DOHH2 (cell line): ENCODE data around the gene INPP5B.

Experiments
- H3F3A ChIP-seq: fragments of 200-600 bp; sonication (generic), shearing (Covaris generic); 2 replicates; pipeline ENCODE4 v1.6.0; 2016; ENCODE audit warnings: antibody characterized with exemption, mild to moderate bottlenecking; ENCODE audit not compliant: control insufficient read depth, insufficient read depth
- H3K27ac ChIP-seq: fragments of 200-600 bp; sonication (generic); 2 replicates; pipeline ENCODE4 v1.5.1; 2014; ENCODE audit warnings: low read depth, mild to moderate bottlenecking, low read length, moderate library complexity
- H3K27me3 ChIP-seq: fragments of 200-600 bp; sonication (generic); 2 replicates; pipeline ENCODE4 v1.6.1; 2014; ENCODE audit warnings: mild to moderate bottlenecking, low read length, mixed read lengths; ENCODE audit not compliant: control insufficient read depth
- H3K36me3 ChIP-seq: fragments of 200-600 bp; sonication (generic); 2 replicates; pipeline ENCODE4 v1.6.1; 2014; ENCODE audit warnings: mild to moderate bottlenecking, low read length, moderate library complexity, mixed read lengths; ENCODE audit not compliant: control insufficient read depth
- H3K4me1 ChIP-seq: fragments of 200-600 bp; sonication (generic); 2 replicates; pipeline ENCODE4 v1.6.1; 2014; ENCODE audit warnings: mild to moderate bottlenecking, low read length, mixed read lengths; ENCODE audit not compliant: control insufficient read depth
- H3K4me2 ChIP-seq: fragments of 200-600 bp; sonication (generic); 2 replicates; pipeline ENCODE4 v1.6.0; 2014; ENCODE audit warnings: mild to moderate bottlenecking, low read length, moderate library complexity
- H3K4me3 ChIP-seq: fragments of 200-600 bp; sonication (generic); 2 replicates; pipeline ENCODE4 v1.5.1; 2014; ENCODE audit warnings: mild to moderate bottlenecking, low read length, mixed read lengths
- H3K79me2 ChIP-seq: fragments of 200-600 bp; sonication (generic); 2 replicates; pipeline ENCODE4 v1.6.1; 2014; ENCODE audit warnings: mild to moderate bottlenecking, low read length, mixed read lengths; ENCODE audit not compliant: control insufficient read depth
- H3K9me2 ChIP-seq: fragments of 200-600 bp; sonication (generic); replicated peaks from 2 replicates; pipeline ENCODE4 v1.6.1; 2014; ENCODE audit warnings: mild to moderate bottlenecking, low read length, mixed read lengths; ENCODE audit not compliant: control insufficient read depth
- H3K9me3 ChIP-seq: fragments of 200-600 bp; sonication (generic); 2 replicates; pipeline ENCODE4 v1.6.1; 2014; ENCODE audit warnings: antibody characterized with exemption, low read length, mixed read lengths; ENCODE audit not compliant: control insufficient read depth, insufficient read depth
- H4K20me1 ChIP-seq: fragments of 200-600 bp; sonication (generic); 2 replicates; pipeline ENCODE4 v1.6.0; 2014; ENCODE audit warnings: low read depth, mild to moderate bottlenecking, antibody characterized with exemption, low read length, moderate library complexity; ENCODE audit not compliant: control insufficient read depth, insufficient read depth
- CTCF ChIP-seq: fragments of 200-600 bp; sonication (generic); IDR thresholded peaks from one replicate; pipeline ENCODE4 v1.5.1; 2014; ENCODE audit warnings: antibody characterized with exemption, mild to moderate bottlenecking, low read depth, low read length; ENCODE audit not compliant: poor library complexity, severe bottlenecking
- EZH2phosphoT487 ChIP-seq: fragments of 200-600 bp; sonication (generic); IDR thresholded peaks from 2 replicates; pipeline ENCODE4 v1.6.1; 2017; ENCODE audit warnings: borderline replicate concordance, mild to moderate bottlenecking, antibody characterized with exemption, low read length, moderate library complexity, mixed read lengths

INPP5B gene

GRCh38 chr1:37828410-37829074 is 118.3 kb downstream of the INPP5B start:
- Histone ChIP-seq H4K20me1 (no peaks in the 10 kb centered on the region), H3K27ac (no peak overlapping the region), H3K27me3 (no peaks in the 10 kb centered on the region), H3K36me3 (peaks cover 47% of the 10 kb centered on the region), H3K9me3 (no peaks in the 10 kb centered on the region), H3K4me1 (no peaks in the 10 kb centered on the region), H3K4me2 (no peak overlapping the region), H3K4me3 (no peak overlapping the region), H3K79me2 (no peaks in the 10 kb centered on the region), H3K9me2 (no peaks in the 10 kb centered on the region), H3F3A (no peaks in the 10 kb centered on the region)
- no peak for TF ChIP-seq CTCF
- no peak for TF ChIP-seq EZH2phosphoT487

DNA sequence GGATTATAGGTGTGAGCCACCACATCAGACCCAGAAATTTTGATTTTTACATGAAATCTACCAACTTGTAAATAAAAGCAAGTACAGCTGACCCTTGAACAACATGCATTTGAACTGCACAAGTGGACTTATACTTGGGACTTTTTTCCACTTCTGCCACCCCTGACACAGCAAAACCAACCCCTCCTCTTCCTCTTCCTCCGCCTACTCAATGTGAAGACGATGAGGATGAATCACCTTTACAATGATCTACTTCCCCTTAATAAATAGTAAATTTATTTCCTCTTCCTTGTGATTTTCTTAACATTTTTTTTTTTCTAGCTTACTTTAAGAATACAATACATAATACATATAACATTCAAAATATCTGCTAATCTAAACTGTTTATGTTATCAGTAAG is 121.3 kb downstream of the INPP5B start:
- Histone ChIP-seq H3K36me3 (peaks cover 49% of the 10 kb centered on the region), H3K4me3 (no peak overlapping the region), H3K9me2 (no peaks in the 10 kb centered on the region), H3K9me3 (no peaks in the 10 kb centered on the region), H3K27ac (no peak overlapping the region), H3F3A (no peaks in the 10 kb centered on the region), H3K27me3 (no peaks in the 10 kb centered on the region), H3K4me1 (peaks cover 4% of the 10 kb centered on the region), H3K79me2 (no peaks in the 10 kb centered on the region), H3K4me2 (no peak overlapping the region), H4K20me1 (no peaks in the 10 kb centered on the region)
- TF ChIP-seq EZH2phosphoT487 (no peak), CTCF (no peak)

DNA sequence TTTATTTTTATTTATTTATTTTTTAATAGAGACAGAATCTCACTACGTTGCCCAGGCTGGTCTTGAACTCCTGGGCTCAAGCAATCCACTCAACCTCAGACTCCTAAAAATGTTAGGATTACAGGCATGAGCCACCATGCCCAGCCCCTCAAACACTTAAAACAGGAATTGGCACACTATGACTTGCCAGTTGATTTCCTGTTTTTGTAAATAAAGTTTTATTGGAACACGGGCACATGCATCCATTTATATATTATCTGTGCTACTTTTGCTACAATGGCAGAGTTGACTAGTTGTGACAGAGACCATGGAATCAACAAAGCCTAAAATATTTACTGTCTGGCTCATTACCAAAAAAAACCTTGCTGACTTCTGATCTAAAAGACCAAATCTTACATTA is 122.9 kb downstream of the INPP5B start:
- no peaks in the 10 kb centered on the region for H3K27me3 ChIP-seq
- H3K27ac ChIP-seq = no peak overlapping the region
- H3K36me3 ChIP-seq = peaks cover 53% of the 10 kb centered on the region
- H3K9me2 ChIP-seq = no peaks in the 10 kb centered on the region
- no peaks in the 10 kb centered on the region for H3K79me2 ChIP-seq
- H3K4me1 ChIP-seq = peaks cover 15% of the 10 kb centered on the region
- no peaks in the 10 kb centered on the region for H3K9me3 ChIP-seq
- no peaks in the 10 kb centered on the region for H3F3A ChIP-seq
- no peak overlapping the region for H3K4me2 ChIP-seq
- H4K20me1 ChIP-seq = no peaks in the 10 kb centered on the region
- H3K4me3 ChIP-seq = no peak overlapping the region
- TF ChIP-seq EZH2phosphoT487 = no peak

- H3K79me2 ChIP-seq = no peaks in the 10 kb centered on the region
- peaks cover 49% of the 10 kb centered on the region for H3K36me3 ChIP-seq
- no peak overlapping the region for H3K27ac ChIP-seq
- H3K27me3 ChIP-seq = no peaks in the 10 kb centered on the region
- peaks cover 15% of the 10 kb centered on the region for H3K4me1 ChIP-seq
- H3K9me2 ChIP-seq = no peaks in the 10 kb centered on the region
- H3K4me2 ChIP-seq = no peak overlapping the region
- no peak overlapping the region for H3K4me3 ChIP-seq
- H3K9me3 ChIP-seq = no peaks in the 10 kb centered on the region
- H4K20me1 ChIP-seq = no peaks in the 10 kb centered on the region
- TF ChIP-seq EZH2phosphoT487 = no peak
- no peak for TF ChIP-seq CTCF
- H3F3A ChIP-seq = no peaks in the 10 kb centered on the region
Measured at GRCh38 chr1:37822906-37823815, 123.7 kb downstream of the INPP5B start.
